NCI-H2107 (cell line): ENCODE results near the gene ACVRL1.

Experiments used
- DNase-seq: peaks from one replicate; lab custom pipeline; 2025; lab: John Stamatoyannopoulos, UW

The ACVRL1 gene

DNA sequence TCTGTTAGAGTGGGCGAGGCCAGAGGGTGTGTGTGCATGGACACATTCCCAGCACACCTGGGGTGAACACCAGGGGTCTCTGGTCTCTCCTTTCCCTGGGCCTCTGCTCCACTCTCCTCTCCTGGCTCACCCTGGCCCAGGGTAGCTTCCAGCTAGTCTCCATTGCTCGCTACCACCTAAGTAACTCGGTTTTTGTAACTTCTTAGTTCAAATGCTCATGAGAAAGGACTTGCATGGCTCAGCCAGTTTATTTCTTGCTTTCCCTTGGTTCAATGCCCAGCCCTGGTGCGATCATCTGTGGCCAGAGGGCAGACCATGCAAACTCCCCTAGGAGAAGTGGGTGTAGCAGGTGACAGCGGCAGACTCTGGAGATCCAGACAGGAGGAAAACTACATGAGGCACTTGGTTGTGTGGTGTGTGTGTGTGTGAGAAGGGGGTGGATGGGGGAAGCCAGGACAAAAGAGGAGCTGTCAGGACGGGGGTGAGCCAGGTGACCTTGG is 35.2 kb downstream of the ACVRL1 start:
- no peak for DNase-seq

DNA sequence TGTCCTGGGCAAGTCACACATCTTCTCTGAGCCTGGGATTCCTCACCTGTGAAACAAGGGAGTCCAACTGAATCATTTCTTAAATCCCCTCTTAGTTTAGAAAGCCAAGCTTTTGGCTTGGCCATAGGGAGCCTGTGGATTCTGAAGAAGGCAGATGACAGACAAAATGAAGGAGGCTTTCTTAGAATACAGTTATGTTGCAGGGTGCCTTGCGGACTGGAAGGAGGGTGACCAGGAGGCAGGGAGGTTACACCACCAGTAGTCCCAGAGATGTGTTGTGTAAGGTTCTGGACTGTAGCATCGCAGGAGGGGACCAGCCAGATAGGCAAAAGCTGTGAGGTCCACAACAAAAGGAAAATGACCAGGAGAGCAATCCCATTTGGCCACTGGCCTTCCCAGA is 36.0 kb downstream of the ACVRL1 start:
- DNase-seq, result no peak

DNA sequence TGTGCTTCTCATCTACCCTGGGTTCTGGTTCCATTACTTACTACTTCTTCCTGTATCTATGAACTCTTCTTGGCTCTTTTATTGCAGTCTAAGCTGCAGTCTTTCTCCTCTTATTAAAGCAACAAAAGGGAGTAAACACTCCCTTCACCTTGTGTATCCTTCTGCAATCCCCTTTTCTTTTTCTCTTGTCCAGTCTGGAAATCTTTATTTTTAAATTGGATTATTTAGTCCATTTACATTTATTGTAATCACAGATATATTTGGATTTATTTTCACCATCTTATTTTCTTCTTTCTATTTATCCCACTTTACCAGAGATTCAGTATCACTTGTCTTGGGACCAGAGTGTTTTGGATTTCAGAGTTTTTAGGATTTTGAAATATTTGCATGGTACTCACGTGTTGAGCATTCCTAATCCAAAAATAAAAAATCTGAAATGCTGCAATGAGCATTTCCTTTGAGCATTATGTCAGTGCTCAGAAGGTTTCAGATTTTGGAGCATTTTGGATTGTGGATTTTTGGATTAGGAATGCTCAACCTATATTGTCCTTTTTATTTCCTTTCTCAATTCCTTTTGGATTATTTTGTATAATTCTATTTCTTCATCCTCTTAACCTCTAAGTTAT is 37.4 kb downstream of the ACVRL1 start:
- DNase-seq, result no peak

DNA sequence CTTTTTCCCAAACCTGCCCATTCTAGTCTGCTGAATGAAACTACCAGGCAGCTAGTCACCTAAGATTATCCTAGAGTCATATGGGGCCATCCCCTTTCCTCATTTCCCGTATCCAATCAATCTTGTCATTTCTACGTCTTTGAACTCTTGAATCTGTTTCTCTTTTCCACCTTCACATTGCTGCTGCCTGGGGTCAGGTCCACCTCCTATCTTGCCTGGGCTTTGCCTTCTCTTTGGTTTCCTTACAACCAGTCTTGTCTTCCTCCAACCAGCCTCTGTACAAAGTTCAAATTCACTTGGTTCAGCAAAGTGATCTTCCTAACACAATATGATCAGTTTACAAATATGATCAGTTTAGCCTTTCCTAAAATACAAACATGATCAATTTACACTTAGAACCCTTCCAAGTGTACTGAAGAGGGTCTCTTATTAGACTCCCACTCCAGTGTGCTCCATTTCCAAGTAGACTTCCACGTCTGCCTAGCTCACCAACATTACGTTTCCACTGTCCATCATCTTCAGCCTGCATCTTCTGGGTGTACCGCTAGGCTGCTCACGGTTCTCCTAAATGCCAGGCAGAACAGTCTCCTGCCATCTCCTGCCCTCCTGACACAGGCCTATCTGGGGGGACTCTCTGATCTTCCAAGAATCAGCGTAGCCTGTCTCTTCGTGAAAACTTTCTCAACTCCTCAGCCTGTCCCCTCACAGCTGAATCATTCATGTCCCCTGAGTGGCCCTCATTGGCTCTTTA is 40.1 kb downstream of the ACVRL1 start:
- DNase-seq, result no peak

DNA sequence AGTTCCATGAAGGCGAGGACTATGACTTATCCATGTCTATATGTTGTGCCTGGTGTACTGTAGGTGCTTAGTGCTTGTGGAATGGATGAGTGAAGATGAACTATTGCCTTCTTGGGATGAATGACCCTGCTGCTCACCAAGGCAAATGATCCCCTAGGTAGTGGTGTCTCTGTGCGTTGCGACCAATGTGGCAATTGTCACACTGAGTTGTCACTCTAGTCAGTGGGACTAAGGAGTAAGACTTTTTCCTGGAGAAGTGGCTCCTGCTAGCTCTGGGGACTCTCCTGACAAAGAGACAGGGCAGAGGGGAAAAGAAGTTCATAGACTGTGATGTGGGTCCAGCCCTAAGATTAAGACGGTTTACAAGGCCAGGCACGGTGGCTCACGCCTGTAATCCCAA is 40.8 kb downstream of the ACVRL1 start:
- no peak for DNase-seq

DNA sequence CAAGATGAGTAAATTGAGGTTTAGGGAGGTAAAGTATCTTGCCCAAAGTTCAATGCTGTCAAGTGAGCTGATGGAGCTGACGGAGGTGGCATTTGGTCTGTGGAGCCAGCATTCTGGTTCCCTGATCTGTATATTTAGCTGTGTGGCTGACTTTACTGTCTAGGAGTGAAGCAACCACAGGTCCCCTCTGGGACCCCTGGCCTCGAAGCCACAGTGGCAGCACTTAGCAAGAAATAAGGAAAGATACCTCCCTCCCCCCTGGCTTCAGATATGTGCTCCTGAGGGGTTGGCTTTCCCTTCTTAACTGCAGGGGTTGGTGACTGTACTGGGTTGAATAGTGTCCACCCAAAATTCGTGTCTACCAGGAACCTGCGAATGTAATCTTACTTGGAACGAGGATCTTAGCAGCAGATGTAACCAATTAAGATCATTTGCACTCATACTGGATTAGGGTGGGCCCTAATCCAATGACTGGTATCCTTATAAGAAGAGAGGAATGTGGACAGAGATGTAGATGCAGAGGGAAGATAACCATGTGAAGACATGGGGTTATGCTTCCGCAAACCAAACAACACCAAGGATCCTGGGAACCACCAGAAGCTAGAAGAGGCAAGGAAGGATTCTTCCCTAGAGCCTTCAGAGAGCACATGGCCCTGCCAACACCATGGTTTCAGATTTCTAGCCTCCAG is 42.2 kb downstream of the ACVRL1 start:
- DNase-seq, result no peak

DNA sequence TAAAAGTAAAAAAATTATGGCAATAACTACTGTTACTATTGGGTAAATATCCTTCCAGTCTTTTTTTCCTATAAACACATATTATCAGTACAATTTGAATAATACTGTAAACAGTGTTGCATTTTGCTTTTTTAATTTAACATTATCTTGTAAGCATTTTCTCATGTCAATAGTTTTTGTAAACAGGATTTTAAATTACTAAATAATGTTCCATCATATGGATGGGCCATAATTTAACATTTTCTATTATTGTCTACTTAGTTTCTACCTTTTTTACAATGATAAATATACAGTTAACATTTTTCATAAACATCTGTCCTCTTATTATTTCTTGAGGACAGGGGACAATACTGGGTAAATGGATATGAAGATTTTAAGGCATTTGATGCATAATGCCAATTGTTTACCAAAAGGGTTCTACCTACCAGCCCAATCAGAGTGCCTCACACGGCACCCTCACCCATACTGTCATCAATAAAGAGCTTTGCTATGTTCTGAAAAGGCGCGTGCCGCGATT is 43.4 kb downstream of the ACVRL1 start:
- no peak for DNase-seq

DNA sequence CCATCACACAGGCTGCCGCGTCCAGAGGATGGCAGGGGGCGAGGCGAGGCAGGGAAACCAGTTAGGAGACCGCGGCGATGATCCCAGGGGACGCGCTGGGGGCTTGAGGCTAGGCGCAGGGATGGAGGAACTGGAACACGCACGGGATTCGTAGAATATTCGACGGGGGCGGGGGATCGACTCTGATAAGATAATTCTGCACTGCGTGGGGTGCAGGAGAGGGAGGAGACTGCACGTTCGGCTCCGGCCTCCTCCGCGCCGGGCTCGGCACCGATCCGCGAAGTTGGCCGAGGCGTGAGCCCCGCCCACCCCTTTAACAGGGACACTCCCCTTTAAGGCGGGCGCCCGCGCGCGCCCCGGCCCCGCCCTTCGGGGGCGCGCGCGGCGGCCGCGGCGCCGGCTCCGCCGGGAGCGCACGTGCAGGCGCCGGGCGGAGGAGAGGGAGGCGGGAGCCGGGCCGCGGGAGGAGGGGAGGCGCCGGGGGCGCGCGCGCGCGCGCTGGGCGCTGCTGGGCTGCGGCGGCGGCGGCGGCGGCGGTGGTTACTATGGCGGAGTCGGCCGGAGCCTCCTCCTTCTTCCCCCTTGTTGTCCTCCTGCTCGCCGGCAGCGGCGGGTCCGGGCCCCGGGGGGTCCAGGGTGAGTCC is 44.0 kb downstream of the ACVRL1 start, which contains the start of gene ACVR1B:
Gene ACVR1B (plus strand): TSS at position 501 of the 644 bp plus-strand sequence. CDS start 45 bp downstream, at position 546.
- peak; percentile 90 for DNase-seq

DNA sequence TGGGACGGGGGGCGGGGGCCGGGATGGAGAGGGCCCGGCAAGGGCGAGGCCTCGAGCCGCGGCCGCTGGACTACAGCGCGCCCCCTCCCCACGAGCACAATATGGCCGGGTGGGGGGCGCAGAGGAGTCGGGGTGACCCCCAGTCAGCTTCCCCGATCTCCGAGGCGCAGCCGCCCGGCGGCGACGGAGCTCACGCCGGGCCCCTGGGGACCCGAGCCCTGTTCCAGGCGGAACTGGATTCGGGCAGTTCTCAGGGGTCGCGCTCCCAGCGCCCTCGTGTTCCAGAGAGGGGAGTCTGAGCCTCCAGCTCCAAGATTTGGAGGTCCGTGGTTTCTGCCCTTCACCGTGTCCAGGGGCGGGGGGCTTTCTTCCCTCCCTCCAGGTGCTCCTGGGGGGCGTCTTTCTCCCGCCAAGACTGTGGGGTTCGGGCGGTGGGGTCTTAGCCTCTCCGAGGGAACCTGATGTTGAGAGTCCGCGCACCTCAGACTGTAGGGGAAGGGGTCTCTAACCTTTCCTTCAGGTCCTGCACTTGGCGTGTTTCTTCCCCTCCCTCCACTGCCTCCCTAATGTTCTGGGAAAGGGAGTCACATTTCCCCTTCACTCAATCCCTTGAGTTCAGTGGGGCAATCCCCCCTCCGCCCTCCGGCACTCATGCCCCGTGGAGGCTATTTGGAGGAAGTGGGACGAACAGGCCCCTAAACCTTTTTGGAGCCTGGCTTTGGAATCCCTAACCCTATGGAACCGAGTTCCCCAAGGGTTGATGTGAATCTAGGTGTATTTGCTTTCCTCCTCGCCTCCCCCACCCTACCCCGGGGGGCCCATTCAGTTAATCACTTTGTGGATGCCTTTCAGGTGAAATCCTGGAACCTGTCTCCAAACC is 44.8 kb downstream of the ACVRL1 start:
- DNase-seq, result no peak

DNA sequence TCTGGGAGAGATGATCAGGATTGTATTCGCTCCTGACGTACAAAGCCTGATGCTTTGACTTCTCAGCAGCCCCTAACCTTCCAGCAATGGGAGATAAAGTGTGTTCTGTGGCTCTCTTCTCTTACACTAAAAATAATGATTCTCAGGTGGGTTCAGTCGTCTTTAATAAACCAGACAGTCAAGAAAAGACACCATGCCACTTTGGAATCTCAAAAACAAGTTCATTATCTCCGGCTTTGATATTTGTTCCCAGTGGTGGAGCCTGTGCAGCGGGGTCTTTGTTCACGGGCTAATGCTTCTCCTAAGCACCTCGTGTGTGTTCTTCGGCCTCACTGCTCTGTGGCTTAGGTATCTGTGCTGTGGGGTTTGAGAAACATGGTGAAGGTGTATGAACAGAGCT is 45.8 kb downstream of the ACVRL1 start:
- no peak for DNase-seq

DNA sequence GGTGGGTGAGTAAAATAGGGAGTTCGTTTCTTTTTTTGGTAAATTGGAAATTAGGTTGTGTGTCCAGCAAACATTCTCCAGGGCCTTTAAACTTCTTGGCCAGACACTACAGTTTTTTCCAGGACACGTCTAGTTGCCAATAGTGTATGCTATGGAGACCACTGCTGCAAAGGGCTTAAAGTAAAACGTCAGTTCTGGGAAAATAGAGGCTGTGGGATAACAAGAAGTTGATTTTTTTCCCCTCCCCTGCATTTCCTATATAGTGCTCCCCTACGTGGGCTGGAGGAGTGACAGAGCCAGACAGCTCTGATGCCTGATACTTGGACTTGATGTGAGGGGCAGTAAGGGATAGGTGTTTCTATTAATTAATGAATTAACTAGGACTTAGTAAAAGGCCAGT is 46.6 kb downstream of the ACVRL1 start:
- no peak for DNase-seq

DNA sequence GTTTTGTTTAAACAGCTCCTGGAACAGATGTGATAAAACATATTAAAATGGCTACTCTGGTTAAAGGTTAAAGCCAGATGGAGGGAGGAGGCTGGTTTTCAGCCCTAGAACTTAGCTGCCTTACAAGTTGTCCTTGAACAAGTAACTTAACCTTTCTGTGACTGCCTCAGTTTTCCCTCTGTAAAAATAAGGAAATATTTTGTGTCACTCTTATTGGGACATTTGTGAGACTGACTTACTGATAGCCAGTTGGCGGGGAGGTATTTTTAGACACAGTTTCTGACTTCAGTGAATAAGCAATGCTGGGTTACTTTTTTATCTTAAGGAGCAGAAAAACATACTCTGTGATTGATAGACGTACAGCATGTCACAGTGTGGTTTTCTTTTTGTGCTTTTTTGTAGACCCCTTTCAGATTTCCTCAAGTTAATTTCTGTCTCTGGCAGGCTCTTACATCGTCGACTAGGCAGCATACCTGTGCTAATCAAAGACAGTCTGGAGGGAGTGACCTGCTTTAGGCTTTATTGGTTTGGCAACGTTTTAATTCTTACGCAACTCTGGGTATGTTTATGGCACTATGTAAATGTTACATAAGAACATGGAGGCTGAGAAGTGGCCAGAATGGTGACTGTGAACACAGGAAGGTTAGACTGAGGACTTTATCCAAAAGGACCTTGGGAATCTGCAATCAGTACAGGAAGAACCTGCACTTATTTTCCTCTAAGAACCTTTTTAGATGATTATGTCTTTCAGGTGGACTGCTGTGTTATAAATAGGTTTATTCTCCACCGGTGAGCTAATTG is 47.5 kb downstream of the ACVRL1 start:
- no peak for DNase-seq

DNA sequence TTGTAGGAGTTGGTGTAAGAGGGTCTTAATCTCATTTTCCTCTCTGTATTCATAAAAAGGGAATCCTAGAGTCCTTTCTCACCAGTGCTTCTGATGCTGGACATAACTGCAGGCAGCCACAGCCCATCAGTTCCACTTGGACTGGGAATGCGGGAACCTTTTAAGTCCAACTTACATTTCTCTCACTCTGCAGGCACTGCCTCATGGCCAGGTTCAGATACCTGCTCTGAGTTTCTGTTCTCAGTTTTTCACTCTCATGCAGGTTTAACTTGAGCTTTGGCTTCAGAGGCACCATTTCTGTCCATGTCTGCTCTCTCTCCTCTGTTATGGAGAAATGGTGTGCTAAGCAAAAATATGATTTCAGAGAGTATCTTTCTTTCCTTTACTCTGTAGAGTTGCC is 48.4 kb downstream of the ACVRL1 start:
- DNase-seq, result no peak

DNA sequence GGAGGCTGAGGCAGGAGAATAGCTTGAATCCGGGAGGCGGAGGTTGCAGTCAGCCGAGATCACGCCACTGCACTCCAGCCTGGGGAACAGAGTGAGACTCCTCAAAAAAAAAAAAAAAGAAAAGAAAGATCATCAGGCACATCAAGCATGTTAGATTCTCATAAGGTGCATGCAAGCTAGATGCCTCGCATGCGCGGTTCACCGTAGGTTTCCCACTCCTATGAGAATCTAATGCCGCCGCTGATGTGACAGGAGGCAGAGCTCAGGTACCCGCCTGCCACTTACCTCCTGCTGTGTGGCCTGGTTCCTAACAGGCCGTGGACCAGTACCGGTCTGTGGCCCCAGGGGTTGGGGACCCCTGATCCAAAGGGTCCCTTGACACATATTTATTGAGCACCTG is 51.2 kb downstream of the ACVRL1 start:
- no peak for DNase-seq

DNA sequence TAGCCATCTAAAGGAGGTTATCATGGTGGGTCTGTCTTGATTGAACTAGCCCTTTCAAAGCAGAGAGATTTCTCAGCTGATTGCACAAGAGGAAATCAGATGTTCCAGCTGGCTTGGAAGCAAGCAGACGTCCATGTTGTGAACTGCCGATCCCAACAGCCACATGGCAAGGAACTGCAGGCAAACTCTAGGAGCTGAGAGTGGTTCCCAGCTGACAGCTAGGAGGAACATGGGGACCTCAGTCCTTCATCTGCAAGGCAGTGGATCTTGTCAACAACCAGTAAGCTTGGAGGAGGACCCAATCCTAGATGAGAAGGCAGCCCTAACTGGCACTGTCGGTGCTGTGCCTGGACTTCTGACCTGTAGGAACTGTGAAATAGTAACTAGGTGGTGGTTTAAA is 51.9 kb downstream of the ACVRL1 start:
- no peak for DNase-seq

DNA sequence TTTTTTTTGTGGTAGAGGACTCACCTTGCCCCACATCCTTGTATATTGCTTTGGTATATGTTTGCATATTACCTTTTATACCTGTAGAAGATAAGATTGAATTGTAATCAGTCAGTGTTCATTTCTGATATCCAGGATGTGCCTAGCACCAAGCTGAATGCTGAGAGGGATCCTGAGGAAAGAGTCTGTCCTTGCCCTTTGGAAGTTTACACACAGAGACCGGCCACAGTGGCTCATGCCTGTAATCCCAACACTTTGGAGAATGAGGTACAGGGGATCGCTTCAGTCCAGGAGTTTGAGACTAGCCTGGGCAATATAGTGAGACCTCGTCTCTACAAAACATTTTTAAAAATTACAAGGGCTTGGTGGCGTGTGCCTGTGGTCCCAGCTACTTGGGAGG is 52.6 kb downstream of the ACVRL1 start:
- DNase-seq, result no peak

DNA sequence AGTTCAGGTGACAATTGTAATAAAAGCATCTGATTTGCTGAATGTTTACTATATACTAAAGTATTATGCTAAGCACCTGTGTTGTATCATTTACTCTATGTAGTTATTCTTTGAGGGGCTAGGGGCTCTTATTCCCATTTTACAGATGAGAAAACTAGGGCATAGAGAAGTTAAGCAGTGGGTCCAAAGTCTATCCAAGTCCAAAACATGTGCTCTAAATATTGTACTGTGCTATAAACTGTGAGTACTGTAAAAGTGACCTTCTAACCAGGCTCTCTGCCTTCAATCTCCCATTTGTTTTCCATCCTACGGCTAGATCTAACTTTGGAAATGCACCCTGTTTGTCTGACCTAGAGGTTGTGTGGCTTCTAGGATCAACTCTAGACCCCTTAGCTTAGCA is 53.2 kb downstream of the ACVRL1 start:
- no peak for DNase-seq

DNA sequence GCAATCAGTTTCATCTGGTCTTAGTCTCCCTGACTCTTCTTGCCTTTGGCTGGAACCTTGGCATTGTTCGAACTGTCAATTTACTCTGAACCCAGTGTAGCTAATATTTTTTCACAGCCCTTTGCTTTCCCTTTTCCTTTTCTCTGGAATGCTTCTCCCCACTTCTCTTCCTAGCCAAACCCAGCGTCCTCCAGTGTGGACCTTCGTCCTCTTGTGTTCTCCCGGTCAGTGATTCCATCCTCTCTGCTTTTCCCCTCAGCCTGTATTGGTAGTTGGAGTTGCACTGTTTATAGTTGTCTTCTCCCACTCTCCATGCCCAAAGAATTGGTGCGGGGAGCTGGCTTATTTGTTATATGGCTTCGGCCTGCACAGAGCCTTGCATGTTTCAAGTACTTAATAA is 53.6 kb downstream of the ACVRL1 start:
- no peak for DNase-seq

DNA sequence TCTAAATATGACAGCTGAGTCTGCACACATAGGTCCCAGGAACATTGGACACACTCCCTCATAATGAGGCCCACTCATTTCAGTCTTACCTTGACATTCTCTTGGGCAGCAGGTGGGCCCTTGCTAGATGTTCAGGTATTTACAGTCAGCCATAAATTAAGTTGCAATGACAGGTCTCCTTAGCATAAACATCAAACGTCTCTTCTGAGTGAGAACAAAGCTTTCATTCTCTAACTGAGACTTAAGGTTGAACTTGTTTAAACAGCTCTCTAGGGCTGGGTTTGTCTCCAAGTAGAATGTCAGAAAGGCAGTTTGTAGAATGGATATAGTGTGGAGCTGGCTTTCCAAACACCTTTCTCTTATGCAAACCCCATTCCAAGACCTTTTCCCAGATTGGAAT is 54.5 kb downstream of the ACVRL1 start:
- DNase-seq, result no peak

DNA sequence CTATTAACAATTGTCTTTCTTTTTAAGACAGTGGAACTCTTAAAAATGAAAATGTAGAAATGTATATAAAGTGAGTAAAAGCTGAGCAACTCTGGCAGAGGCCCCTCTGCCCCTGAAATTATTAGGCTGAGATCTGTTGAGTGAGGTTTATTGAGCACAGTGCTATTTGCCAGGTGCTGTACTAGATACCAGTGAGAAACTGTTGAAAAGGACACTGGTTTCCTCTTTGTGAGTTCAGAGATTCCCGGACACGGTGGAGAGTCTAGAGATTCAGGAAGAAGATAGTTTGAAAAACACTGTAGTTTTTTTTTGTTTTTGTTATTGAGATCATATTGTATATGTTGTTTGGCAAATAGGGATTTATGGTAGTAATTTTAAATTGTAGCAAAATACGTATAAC is 55.4 kb downstream of the ACVRL1 start:
- DNase-seq, result no peak

DNA sequence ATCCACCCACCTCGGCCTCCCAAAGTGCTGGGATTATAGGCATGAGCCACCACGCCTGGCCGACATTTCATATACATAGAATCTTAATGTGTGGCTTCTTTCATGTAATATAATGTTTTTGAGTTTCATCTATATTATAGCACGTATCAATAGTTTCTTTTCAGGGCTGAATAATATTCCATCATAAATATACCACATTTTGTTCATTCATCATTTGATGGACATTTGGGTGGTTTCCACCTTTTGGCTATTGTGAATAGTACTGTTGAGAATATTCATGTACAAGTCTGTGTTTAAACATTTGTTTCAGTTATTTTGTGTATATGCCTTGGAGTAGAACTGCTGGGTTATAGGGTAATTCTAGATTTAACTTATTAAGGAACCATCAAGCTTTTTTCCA is 56.2 kb downstream of the ACVRL1 start:
- DNase-seq, result no peak
